Suprapubic skin (tissue), 4 donors: ENCODE measurements around the gene KIF5A. TPM values are rescaled to one million over a fixed set of nuclear protein-coding genes. Genes with fewer than 3 reads are reported as not detected.
"Not testable (repeated sequence)": the region's sequence is repeated elsewhere in the genome, so short reads cannot be mapped to it uniquely, and the experiment has no call there.

Experiments used
- DNase-seq, 2 donors: peaks; one replicate each; pipeline ENCODE4 v3.0.0-alpha.2; 2019; ENCODE audit warnings: low spot score in 2 of 2
- H3K27ac ChIP-seq: fragments of 200-600 bp; sonication (generic); one replicate; pipeline ENCODE4 v1.5.1; 2019
- H3K27me3 ChIP-seq: fragments of 200-600 bp; sonication (generic); one replicate; pipeline ENCODE4 v1.5.1; 2019
- H3K36me3 ChIP-seq: fragments of 200-600 bp; sonication (generic); one replicate; pipeline ENCODE4 v1.5.1; 2019
- H3K4me1 ChIP-seq: fragments of 200-600 bp; sonication (generic); one replicate; pipeline ENCODE4 v1.5.1; 2019
- H3K4me3 ChIP-seq: fragments of 200-600 bp; sonication (generic); one replicate; pipeline ENCODE4 v1.5.1; 2019; ENCODE audit warnings: mild to moderate bottlenecking
- H3K9me3 ChIP-seq: fragments of 200-600 bp; sonication (generic); one replicate; pipeline ENCODE4 v1.5.1; 2019
- CTCF ChIP-seq, 2 donors: fragments of 200-600 bp in 1 of 2; fragments of 450-650 bp in 1 of 2; sonication (generic) in 1 of 2; IDR thresholded peaks; one replicate each; pipeline ENCODE4 v1.5.1; 2016 to 2019; ENCODE audit warnings: antibody characterized with exemption in 2 of 2, mild to moderate bottlenecking in 1 of 2, moderate library complexity in 1 of 2
- EP300 ChIP-seq: sonication (generic); formaldehyde crosslinking; IDR thresholded peaks from one replicate; pipeline ENCODE4 v1.6.1; 2017; ENCODE audit warnings: antibody characterized with exemption
- POLR2A ChIP-seq, 2 donors: fragments of 450-650 bp; IDR thresholded peaks; one replicate each; pipeline ENCODE4 v1.6.1; 2017; ENCODE audit warnings: antibody characterized with exemption in 2 of 2, mild to moderate bottlenecking in 2 of 2, moderate library complexity in 2 of 2
- POLR2AphosphoS5 ChIP-seq, 3 donors: sonication (generic); formaldehyde crosslinking; IDR thresholded peaks; one replicate each; pipeline ENCODE4 v1.6.1; 2017; ENCODE audit warnings: antibody characterized with exemption in 3 of 3
- WGBS: methylation state at CpG from one replicate; pipeline ENCODE4 v1.1.5; 2018; 5-methylcytosine and 5-hydroxymethylcytosine counted together
- total RNA-seq, 4 donors: library from RNA; depleted of rRNA; stranded (reverse); fragments of >200 nt; gene quantifications; one replicate each; pipeline ENCODE4 v1.1.0, GENCODE V29; 2016

The KIF5A gene
- total RNA-seq, 4 donors from 2014 or later, result 0.08 to 0.23 TPM; not detected in 2

GRCh38 chr12:57584690-57585089, 34.8 kb downstream of the KIF5A start:
- no peak overlapping the region for H3K4me3 ChIP-seq
- no peaks in the 10 kb centered on the region for H3K9me3 ChIP-seq
- no peaks in the 10 kb centered on the region for H3K36me3 ChIP-seq
- H3K4me1 ChIP-seq, result no peaks in the 10 kb centered on the region
- no peak for DNase-seq
- no peak overlapping the region for H3K27ac ChIP-seq
- peaks cover 12% of the 10 kb centered on the region for H3K27me3 ChIP-seq
- TF ChIP-seq EP300, result no peak
- TF ChIP-seq POLR2A (IDR thresholded peaks at IDR 0.05), result no peak
- TF ChIP-seq POLR2AphosphoS5 (IDR thresholded peaks at IDR 0.05), result no peak
- TF ChIP-seq CTCF (IDR thresholded peaks at IDR 0.05), result no peak

GRCh38 chr12:57585156-57585555, 35.3 kb downstream of the KIF5A start:
- peaks cover 12% of the 10 kb centered on the region for H3K27me3 ChIP-seq
- H3K36me3 ChIP-seq, result no peaks in the 10 kb centered on the region
- no peaks in the 10 kb centered on the region for H3K9me3 ChIP-seq
- 86% methylated on average over 2 of the region's 2 CpGs for WGBS
- no peak for DNase-seq
- TF ChIP-seq POLR2A (IDR thresholded peaks at IDR 0.05) (no peak), EP300 (no peak), POLR2AphosphoS5 (IDR thresholded peaks at IDR 0.05) (no peak), CTCF (IDR thresholded peaks at IDR 0.05) (no peak)
- no peak overlapping the region for H3K27ac ChIP-seq
- no peak overlapping the region for H3K4me3 ChIP-seq
- H3K4me1 ChIP-seq, result peaks cover under 1% of the 10 kb centered on the region

- 91% methylated on average over 3 of the region's 3 CpGs for WGBS
- H3K4me1 ChIP-seq, result peaks cover 8% of the 10 kb centered on the region
- DNase-seq, result no peak
- no peak for TF ChIP-seq POLR2AphosphoS5 (IDR thresholded peaks at IDR 0.05)
- no peak for TF ChIP-seq POLR2A (IDR thresholded peaks at IDR 0.05)
- no peak for TF ChIP-seq CTCF (IDR thresholded peaks at IDR 0.05)
- TF ChIP-seq EP300, result no peak
- H3K27me3 ChIP-seq, result peaks cover 12% of the 10 kb centered on the region
- no peak overlapping the region for H3K4me3 ChIP-seq
- H3K36me3 ChIP-seq, result no peaks in the 10 kb centered on the region
- H3K9me3 ChIP-seq, result no peaks in the 10 kb centered on the region
- no peak overlapping the region for H3K27ac ChIP-seq
These were observed 36.3 kb downstream of the KIF5A start for GRCh38 chr12:57586128-57586527.

- peaks cover 15% of the 10 kb centered on the region for H3K4me1 ChIP-seq
- DNase-seq, result no peak
- no peaks in the 10 kb centered on the region for H3K9me3 ChIP-seq
- H3K36me3 ChIP-seq, result no peaks in the 10 kb centered on the region
- peaks cover 7% of the 10 kb centered on the region for H3K27me3 ChIP-seq
- H3K27ac ChIP-seq, result no peak overlapping the region
- TF ChIP-seq POLR2AphosphoS5 (IDR thresholded peaks at IDR 0.05) (no peak), CTCF (IDR thresholded peaks at IDR 0.05) (no peak), EP300 (no peak), POLR2A (IDR thresholded peaks at IDR 0.05) (no peak)
- 90% methylated on average over 3 of the region's 3 CpGs for WGBS
- no peak overlapping the region for H3K4me3 ChIP-seq
These were observed 37.1 kb downstream of the KIF5A start for GRCh38 chr12:57586832-57587429.

- H3K27me3 ChIP-seq, DNase-seq, H3K9me3 ChIP-seq, H3K27ac ChIP-seq, H3K36me3 ChIP-seq, H3K4me3 ChIP-seq: not testable (repeated sequence)
- H3K4me1 ChIP-seq, result peaks cover 27% of the 10 kb centered on the region
- WGBS, result 96% methylated on average over 15 of the region's 15 CpGs
These were observed 39.2 kb downstream of the KIF5A start for GRCh38 chr12:57588951-57589610.
